Activated naive CD8-positive, alpha-beta T cell treated with anti-CD3 and anti-CD28 coated beads for 36 hours (primary cell): ENCODE data around the gene ZNF407. TPM values are rescaled to one million over a fixed set of nuclear protein-coding genes. Genes with fewer than 3 reads are reported as not detected.
A peak's percentile ranks its signal among the peaks of the same experiment; 100 is the strongest.

ENCODE experiments used
- DNase-seq: peaks from one replicate; pipeline ENCODE4 v3.0.0; 2021
- H3K27ac Mint-ChIP-seq: one replicate; pipeline ENCODE4 v1.8.0; 2022; ENCODE audit warnings: mild to moderate bottlenecking, moderate library complexity, mixed read lengths
- H3K27me3 Mint-ChIP-seq: one replicate; pipeline ENCODE4 v1.8.0; 2022; ENCODE audit warnings: mild to moderate bottlenecking, mixed read lengths
- H3K36me3 Mint-ChIP-seq: one replicate; pipeline ENCODE4 v1.8.0; 2021; ENCODE audit warnings: mild to moderate bottlenecking, mixed read lengths
- H3K4me1 Mint-ChIP-seq: one replicate; pipeline ENCODE4 v1.8.0; 2021; ENCODE audit warnings: mixed read lengths
- H3K4me3 Mint-ChIP-seq: one replicate; pipeline ENCODE4 v1.8.0; 2022; ENCODE audit warnings: mild to moderate bottlenecking, moderate library complexity, mixed read lengths
- H3K9me3 Mint-ChIP-seq: one replicate; pipeline ENCODE4 v1.8.0; 2022; ENCODE audit warnings: mixed read lengths
- total RNA-seq, 2 experiments: library from RNA; stranded (reverse); gene quantifications; one replicate each; pipeline ENCODE4 v1.2.3, GENCODE V29; 2021

Gene ZNF407
- total RNA-seq, 2 experiments from 2014 or later: 9.6 to 10.3 TPM

DNA sequence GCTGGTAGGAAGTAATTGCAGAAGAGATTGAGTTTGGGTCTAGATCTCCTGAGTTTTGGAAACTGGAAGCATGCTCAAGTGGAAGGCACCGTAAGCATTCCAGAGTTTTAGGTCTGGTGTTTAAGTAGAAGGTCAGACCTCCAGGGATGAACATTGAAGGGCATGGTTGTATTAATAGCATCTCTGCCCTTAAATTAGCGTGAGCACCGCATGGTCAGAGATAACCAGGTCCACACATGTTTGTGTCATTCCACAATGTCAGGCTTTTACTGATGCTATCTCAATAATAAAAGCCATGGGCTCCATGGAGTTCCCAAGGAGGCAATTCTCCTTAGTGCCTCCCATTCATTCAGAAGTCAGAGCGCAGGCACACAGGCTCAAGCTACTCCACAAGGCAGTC lies 28.3 kb upstream of the ZNF407 start:
- H3K27me3 Mint-ChIP-seq: peaks cover 13% of the 10 kb centered on the region
- no peak for DNase-seq
- peaks cover 12% of the 10 kb centered on the region for H3K9me3 Mint-ChIP-seq
- peaks cover 9% of the 10 kb centered on the region for H3K36me3 Mint-ChIP-seq
- H3K27ac Mint-ChIP-seq: no peak overlapping the region
- no peak overlapping the region for H3K4me3 Mint-ChIP-seq
- no peaks in the 10 kb centered on the region for H3K4me1 Mint-ChIP-seq

GRCh38 chr18:74570266-74570665 lies 27.4 kb upstream of the ZNF407 start:
- H3K9me3 Mint-ChIP-seq: peaks cover 12% of the 10 kb centered on the region
- DNase-seq: no peak
- H3K27ac Mint-ChIP-seq: no peak overlapping the region
- H3K36me3 Mint-ChIP-seq: peaks cover 9% of the 10 kb centered on the region
- no peaks in the 10 kb centered on the region for H3K4me1 Mint-ChIP-seq
- H3K27me3 Mint-ChIP-seq: peaks cover 13% of the 10 kb centered on the region
- no peak overlapping the region for H3K4me3 Mint-ChIP-seq

DNA sequence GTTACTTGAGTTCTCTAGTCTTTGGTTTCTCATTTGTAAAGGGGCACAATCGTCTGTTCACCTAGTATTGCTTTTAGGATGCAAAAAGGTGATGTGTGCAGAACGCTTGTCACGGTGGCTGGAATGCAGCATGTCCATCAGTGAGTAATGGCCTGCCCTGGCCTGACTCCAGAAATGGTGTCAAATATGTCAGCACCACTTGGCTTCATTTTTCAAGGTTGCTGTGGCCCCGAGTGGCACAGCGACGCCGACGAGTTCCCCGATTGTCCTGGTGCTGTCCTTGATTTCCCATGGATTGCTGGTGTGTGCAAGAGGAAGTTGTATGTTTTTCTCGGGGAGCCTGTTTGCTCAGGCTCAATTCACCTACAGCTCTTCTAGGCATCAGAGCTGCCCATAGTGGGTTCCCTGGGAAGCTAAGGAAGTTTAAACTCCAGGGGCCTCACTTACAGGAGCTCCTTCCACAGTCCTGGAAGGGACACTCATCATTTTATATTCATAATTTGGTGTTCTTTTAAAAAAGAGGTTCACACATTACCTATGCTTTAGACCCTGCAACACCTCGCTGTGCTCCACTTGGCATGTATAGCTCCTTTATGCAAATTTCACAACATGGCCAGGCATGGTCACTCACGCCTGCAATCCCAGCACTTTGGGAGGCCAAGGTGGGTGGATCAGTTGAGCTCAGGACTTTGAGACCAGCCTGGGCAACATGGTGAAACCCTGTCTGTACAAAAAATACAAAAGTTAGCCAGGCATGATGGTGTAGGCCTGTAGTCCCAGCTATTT lies 25.6 kb upstream of the ZNF407 start:
- Mint-ChIP-seq H3K36me3 (peaks cover 5% of the 10 kb centered on the region), H3K4me1 (no peaks in the 10 kb centered on the region), H3K9me3 (peaks cover 3% of the 10 kb centered on the region), H3K27ac (no peak overlapping the region), H3K27me3 (peaks cover 13% of the 10 kb centered on the region), H3K4me3 (no peak overlapping the region)
- no peak for DNase-seq

DNA sequence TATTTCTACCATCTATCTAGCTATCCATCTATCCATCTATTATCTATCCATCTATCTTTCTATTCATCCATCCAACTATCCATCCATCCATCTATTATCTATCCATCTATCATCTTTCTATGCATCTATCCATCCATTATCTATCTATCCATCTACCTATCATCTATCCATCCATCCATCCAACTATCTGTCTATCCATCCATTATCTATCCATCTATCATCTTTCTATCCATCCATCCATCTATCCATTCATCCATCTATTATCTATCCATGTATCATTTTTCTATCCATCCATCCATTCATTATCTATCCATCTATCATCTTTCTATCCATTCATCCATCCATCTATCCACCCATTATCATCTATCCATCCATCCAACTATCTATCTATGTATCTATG lies 24.6 kb upstream of the ZNF407 start:
- Mint-ChIP-seq H3K4me3 (no peak overlapping the region), H3K4me1 (no peaks in the 10 kb centered on the region), H3K27ac (no peak overlapping the region), H3K27me3 (peaks cover 11% of the 10 kb centered on the region), H3K36me3 (no peaks in the 10 kb centered on the region), H3K9me3 (no peaks in the 10 kb centered on the region)
- no peak for DNase-seq

GRCh38 chr18:74574916-74575315 lies 22.8 kb upstream of the ZNF407 start:
- Mint-ChIP-seq H3K4me3 (no peak overlapping the region), H3K27me3 (peaks cover 8% of the 10 kb centered on the region), H3K9me3 (no peaks in the 10 kb centered on the region), H3K36me3 (no peaks in the 10 kb centered on the region), H3K4me1 (no peaks in the 10 kb centered on the region), H3K27ac (no peak overlapping the region)
- no peak for DNase-seq

DNA sequence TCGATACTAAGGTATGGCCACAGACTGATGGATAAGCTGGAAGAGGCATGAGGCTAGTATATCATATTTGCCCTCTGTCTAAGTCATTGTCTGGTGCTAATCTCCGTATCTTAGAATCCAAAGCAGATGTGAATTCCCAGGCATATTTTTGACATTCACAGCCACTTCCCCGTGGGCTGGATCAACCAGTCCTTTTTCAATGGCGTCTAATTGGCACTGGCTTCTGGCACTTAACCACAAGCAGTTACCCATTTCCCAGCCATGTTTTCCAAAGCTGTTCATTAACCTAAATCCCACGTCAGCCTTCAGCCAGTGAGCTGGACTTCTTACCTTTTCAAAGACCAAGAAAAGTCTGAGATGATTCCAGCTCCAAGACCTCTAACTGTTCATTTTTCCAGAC lies 20.7 kb upstream of the ZNF407 start:
- Mint-ChIP-seq H3K4me3 (no peak overlapping the region), H3K9me3 (no peaks in the 10 kb centered on the region), H3K27me3 (peaks cover 12% of the 10 kb centered on the region), H3K27ac (no peak overlapping the region), H3K36me3 (no peaks in the 10 kb centered on the region), H3K4me1 (no peaks in the 10 kb centered on the region)
- DNase-seq: no peak

DNA sequence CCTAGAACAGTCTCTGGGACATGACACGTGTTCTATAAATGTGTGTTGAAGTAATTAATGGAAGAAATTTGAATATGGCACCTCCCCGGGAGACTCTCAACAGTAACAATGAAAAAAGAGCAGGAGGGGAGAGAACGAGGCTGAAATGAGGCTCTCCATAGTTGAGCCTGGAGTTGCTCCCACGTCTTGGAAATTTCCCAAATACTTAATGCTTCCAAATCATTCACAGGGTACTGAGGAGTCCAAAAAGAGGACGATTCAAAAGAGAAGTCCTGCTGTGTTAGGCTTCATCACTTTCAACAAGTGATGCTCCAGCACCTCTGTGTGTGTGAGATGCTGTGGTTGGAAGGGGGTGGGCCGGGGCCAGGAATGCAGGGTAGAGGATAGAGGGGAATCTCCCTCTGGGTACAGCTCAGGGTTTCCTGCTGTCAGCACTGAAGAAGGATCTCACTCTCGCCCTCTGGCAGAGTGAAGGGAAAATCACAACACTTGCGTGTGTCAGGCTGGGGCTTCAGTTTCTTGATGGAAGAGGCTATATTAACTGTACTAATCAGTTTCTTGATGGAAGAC lies 18.1 kb upstream of the ZNF407 start:
- Mint-ChIP-seq H3K27ac (no peak overlapping the region), H3K27me3 (peaks cover 12% of the 10 kb centered on the region), H3K4me3 (no peak overlapping the region), H3K9me3 (no peaks in the 10 kb centered on the region), H3K4me1 (no peaks in the 10 kb centered on the region), H3K36me3 (no peaks in the 10 kb centered on the region)
- no peak for DNase-seq

DNA sequence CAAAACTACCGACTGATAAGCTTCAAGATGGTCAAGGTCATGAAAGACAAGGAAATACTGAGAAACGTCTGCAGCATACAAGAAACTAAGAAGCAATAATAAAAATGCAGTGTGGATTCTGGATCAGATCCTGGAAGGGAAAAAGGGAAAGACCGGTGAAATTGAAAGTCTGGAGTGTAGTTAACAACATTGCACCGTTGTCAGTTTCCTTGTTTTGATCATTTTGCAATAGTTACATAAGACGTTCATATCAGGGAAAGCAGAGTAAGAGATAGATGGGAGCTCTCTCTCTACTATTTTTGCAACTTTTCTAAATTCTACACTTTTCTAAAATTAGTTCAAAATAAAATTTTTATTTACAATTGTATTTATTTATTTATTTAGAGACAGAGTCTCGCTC lies 15.0 kb upstream of the ZNF407 start:
- Mint-ChIP-seq H3K27me3 (peaks cover 12% of the 10 kb centered on the region), H3K4me3 (no peak overlapping the region), H3K36me3 (no peaks in the 10 kb centered on the region), H3K4me1 (no peaks in the 10 kb centered on the region), H3K27ac (no peak overlapping the region), H3K9me3 (no peaks in the 10 kb centered on the region)
- DNase-seq: no peak

GRCh38 chr18:74587441-74587840 lies 10.2 kb upstream of the ZNF407 start:
- H3K27me3 Mint-ChIP-seq: no peaks in the 10 kb centered on the region
- DNase-seq: no peak
- H3K36me3 Mint-ChIP-seq: peaks cover 2% of the 10 kb centered on the region
- H3K4me3 Mint-ChIP-seq: no peak overlapping the region
- H3K9me3 Mint-ChIP-seq: peaks cover 2% of the 10 kb centered on the region
- peaks cover 9% of the 10 kb centered on the region for H3K4me1 Mint-ChIP-seq
- no peak overlapping the region for H3K27ac Mint-ChIP-seq

- no peak overlapping the region for H3K27ac Mint-ChIP-seq
- H3K27me3 Mint-ChIP-seq: no peaks in the 10 kb centered on the region
- peaks cover 16% of the 10 kb centered on the region for H3K4me1 Mint-ChIP-seq
- H3K4me3 Mint-ChIP-seq: no peak overlapping the region
- peaks cover 15% of the 10 kb centered on the region for H3K36me3 Mint-ChIP-seq
- no peak for DNase-seq
- H3K9me3 Mint-ChIP-seq: peaks cover 4% of the 10 kb centered on the region
Observed at GRCh38 chr18:74589021-74589420, 8.6 kb upstream of the ZNF407 start.

GRCh38 chr18:74589811-74590210 lies 7.9 kb upstream of the ZNF407 start:
- DNase-seq: no peak
- Mint-ChIP-seq H3K4me1 (peaks cover 20% of the 10 kb centered on the region), H3K9me3 (peaks cover 4% of the 10 kb centered on the region), H3K36me3 (peaks cover 21% of the 10 kb centered on the region), H3K27ac (no peak overlapping the region), H3K27me3 (no peaks in the 10 kb centered on the region), H3K4me3 (no peak overlapping the region)

DNA sequence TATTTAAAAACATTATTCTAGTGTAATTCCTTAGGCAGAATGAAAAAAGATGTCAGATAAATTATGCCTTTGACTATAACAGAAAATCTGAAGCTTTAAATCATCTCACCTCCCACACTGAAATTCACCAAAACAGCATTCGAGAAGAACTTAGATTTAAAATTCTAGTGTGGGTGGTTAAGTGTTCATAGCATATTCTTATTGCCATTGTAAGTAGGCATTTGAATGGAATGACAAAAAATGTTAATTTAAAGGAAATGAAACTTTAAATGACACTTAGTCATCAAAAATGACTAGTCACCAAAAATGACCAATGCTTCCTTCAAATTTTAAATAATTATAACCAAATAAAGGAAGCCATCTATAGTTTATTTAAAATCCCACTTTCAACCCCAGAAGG lies 7.0 kb upstream of the ZNF407 start:
- peaks cover 30% of the 10 kb centered on the region for H3K36me3 Mint-ChIP-seq
- no peak for DNase-seq
- no peaks in the 10 kb centered on the region for H3K27me3 Mint-ChIP-seq
- H3K4me1 Mint-ChIP-seq: peaks cover 29% of the 10 kb centered on the region
- peaks cover 4% of the 10 kb centered on the region for H3K9me3 Mint-ChIP-seq
- peak overlapping the region; percentile 39 for H3K27ac Mint-ChIP-seq
- no peak overlapping the region for H3K4me3 Mint-ChIP-seq

- Mint-ChIP-seq H3K27me3 (no peaks in the 10 kb centered on the region), H3K4me3 (peak overlapping the region; percentile 75), H3K9me3 (peaks cover 4% of the 10 kb centered on the region), H3K4me1 (peaks cover 50% of the 10 kb centered on the region), H3K36me3 (peaks cover 41% of the 10 kb centered on the region), H3K27ac (peak overlapping the region; percentile 73)
- no peak for DNase-seq
Observed at GRCh38 chr18:74595431-74595830, 2.2 kb upstream of the ZNF407 start.

GRCh38 chr18:74597034-74597661 lies 522 bp upstream of the ZNF407 start:
- Mint-ChIP-seq H3K36me3 (peaks cover 46% of the 10 kb centered on the region), H3K27me3 (no peaks in the 10 kb centered on the region), H3K4me3 (peak overlapping the region; percentile 95), H3K4me1 (peaks cover 46% of the 10 kb centered on the region), H3K9me3 (peaks cover 2% of the 10 kb centered on the region), H3K27ac (peak overlapping the region; percentile 98)
- DNase-seq: peak; percentile 75

GRCh38 chr18:74598350-74599001 lies 806 bp downstream of the ZNF407 start:
- Mint-ChIP-seq H3K9me3 (peaks cover 2% of the 10 kb centered on the region), H3K4me1 (peaks cover 47% of the 10 kb centered on the region), H3K27me3 (no peaks in the 10 kb centered on the region), H3K4me3 (peak overlapping the region; percentile 95), H3K36me3 (peaks cover 38% of the 10 kb centered on the region), H3K27ac (peak overlapping the region; percentile 98)
- DNase-seq: peak; percentile 82
